GM12874 (cell line): ENCODE data around the gene SUCLG1.

Experiments
- CTCF ChIP-seq: IDR thresholded peaks from 2 replicates; pipeline ENCODE4 v1.5.1; 2011; ENCODE audit warnings: low read depth, mild to moderate bottlenecking, control low read depth, low read length, moderate library complexity; ENCODE audit not compliant: insufficient read depth

Gene SUCLG1

GRCh38 chr2:84481702-84482101 is 22.6 kb upstream of the SUCLG1 start:
- no peak for TF ChIP-seq CTCF

- TF ChIP-seq CTCF = no peak
These were observed 19.8 kb upstream of the SUCLG1 start for GRCh38 chr2:84478867-84479266.

- TF ChIP-seq CTCF = no peak
These were observed 18.8 kb upstream of the SUCLG1 start for GRCh38 chr2:84477886-84478285.

- no peak for TF ChIP-seq CTCF
These were observed 15.1 kb upstream of the SUCLG1 start for GRCh38 chr2:84474176-84474575.

GRCh38 chr2:84472856-84473565 is 13.9 kb upstream of the SUCLG1 start:
- TF ChIP-seq CTCF = no peak

GRCh38 chr2:84467389-84467788 is 8.3 kb upstream of the SUCLG1 start:
- TF ChIP-seq CTCF = no peak

GRCh38 chr2:84461310-84461709 is 2.2 kb upstream of the SUCLG1 start:
- no peak for TF ChIP-seq CTCF

- TF ChIP-seq CTCF = no peak
These were observed 1.6 kb upstream of the SUCLG1 start for GRCh38 chr2:84460670-84461069.
